D721Med (cell line): Measurements from ENCODE around the gene MESD.

ENCODE experiments used
- DNase-seq: peaks from one replicate; pipeline ENCODE4 v3.0.0; 2011; ENCODE audit warnings: low spot score; ENCODE audit not compliant: insufficient read length
- FAIRE-seq: peaks from 2 replicates; lab custom pipeline; 2011; peaks lifted over from hg19 to GRCh38; lab: Jason Lieb, UNC
- CTCF ChIP-seq: IDR thresholded peaks from 2 replicates; pipeline ENCODE4 v1.5.1; 2012; ENCODE audit warnings: mild to moderate bottlenecking, control low read depth; ENCODE audit not compliant: insufficient read depth; ENCODE audit errors: missing control alignments

MESD gene

GRCh38 chr15:80953001-80953952, 36.3 kb downstream of the MESD start:
- TF ChIP-seq CTCF: no peak
- DNase-seq: no peak
- FAIRE-seq: no peak

GRCh38 chr15:80951941-80952340, 37.7 kb downstream of the MESD start:
- no peak for TF ChIP-seq CTCF
- DNase-seq: no peak
- no peak for FAIRE-seq

- FAIRE-seq: no peak
- TF ChIP-seq CTCF: no peak
- no peak for DNase-seq
Observed at GRCh38 chr15:80950291-80951078, 39.1 kb downstream of the MESD start.

GRCh38 chr15:80949756-80950155, 39.9 kb downstream of the MESD start:
- DNase-seq: no peak
- no peak for TF ChIP-seq CTCF
- FAIRE-seq: no peak

- DNase-seq: no peak
- no peak for FAIRE-seq
- TF ChIP-seq CTCF: no peak
Observed at GRCh38 chr15:80948651-80949292, 40.8 kb downstream of the MESD start.

GRCh38 chr15:80946576-80946975, 43.0 kb downstream of the MESD start:
- no peak for TF ChIP-seq CTCF
- FAIRE-seq (no peak), DNase-seq (no peak)
